Measurements from ENCODE around the gene CPNE5. TPM values are rescaled to one million over a fixed set of nuclear protein-coding genes. Genes with fewer than 3 reads are reported as not detected.

Gene CPNE5
- total and polyA plus RNA-seq, 2 of the 4 experiments (the other 2 are of a cell fraction): 0.07 TPM; not detected in 1

- no peak for TF ChIP-seq USF2 (IDR thresholded peaks at IDR 0.05; ENCODE audit: low read depth, low read length)
- TF ChIP-seq, protein P1, sequence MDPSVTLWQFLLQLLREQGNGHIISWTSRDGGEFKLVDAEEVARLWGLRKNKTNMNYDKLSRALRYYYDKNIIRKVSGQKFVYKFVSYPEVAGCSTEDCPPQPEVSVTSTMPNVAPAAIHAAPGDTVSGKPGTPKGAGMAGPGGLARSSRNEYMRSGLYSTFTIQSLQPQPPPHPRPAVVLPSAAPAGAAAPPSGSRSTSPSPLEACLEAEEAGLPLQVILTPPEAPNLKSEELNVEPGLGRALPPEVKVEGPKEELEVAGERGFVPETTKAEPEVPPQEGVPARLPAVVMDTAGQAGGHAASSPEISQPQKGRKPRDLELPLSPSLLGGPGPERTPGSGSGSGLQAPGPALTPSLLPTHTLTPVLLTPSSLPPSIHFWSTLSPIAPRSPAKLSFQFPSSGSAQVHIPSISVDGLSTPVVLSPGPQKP (IDR thresholded peaks at IDR 0.05; ENCODE audit: borderline replicate concordance, low read depth, low read length): no peak
- no peak for TF ChIP-seq CEBPB (IDR thresholded peaks at IDR 0.05; ENCODE audit: low read depth, low read length)
- no peak for TF ChIP-seq BHLHE40 (IDR thresholded peaks at IDR 0.05; ENCODE audit: low read depth, low read length)
- no peak for TF ChIP-seq MAZ (IDR thresholded peaks at IDR 0.05; ENCODE audit: borderline replicate concordance, low read depth, low read length)
- TF ChIP-seq POLR2A (IDR thresholded peaks at IDR 0.05; ENCODE audit: low read depth, low read length): no peak
- Histone ChIP-seq H3K4me1 (ENCODE audit: control insufficient read depth, insufficient read depth, low read length) (no peaks in the 10 kb centered on the region), H2BK120ac (ENCODE audit: low read depth, low read length) (no peak overlapping the region), H4K5ac (ENCODE audit: low read depth, low read length) (no peak overlapping the region), H2AK5ac (ENCODE audit: low read depth, low read length) (no peak overlapping the region), H3K56ac (ENCODE audit: extremely low read depth, insufficient read depth, low read length) (no peak overlapping the region), H4K8ac (ENCODE audit: low read depth in 2 of 2, low read length in 2 of 2) (no peak overlapping the region), H2BK20ac (ENCODE audit: low read depth, low read length) (no peak overlapping the region), H3K9me3 (ENCODE audit: control insufficient read depth, insufficient read depth, low read length) (no peaks in the 10 kb centered on the region), H3K4me3 (ENCODE audit: insufficient read depth, low read depth, low read length) (no peak overlapping the region), H2BK15ac (ENCODE audit: low read depth, low read length) (no peak overlapping the region), H4K91ac (ENCODE audit: insufficient read depth, low read depth, low read length) (no peak overlapping the region), H3K36me3 (ENCODE audit: control insufficient read depth, insufficient read depth, low read length) (no peaks in the 10 kb centered on the region), H3K9ac (ENCODE audit: low read depth, low read length) (no peak overlapping the region), H3K4ac (ENCODE audit: low read depth, low read length) (no peak overlapping the region), H3K27ac (ENCODE audit: insufficient read depth, low read length) (no peak overlapping the region), H3K23ac (ENCODE audit: low read depth, low read length) (no peak overlapping the region), H3K9me1 (ENCODE audit: insufficient read depth, low read length) (no peaks in the 10 kb centered on the region), H3K18ac (ENCODE audit: low read depth, low read length) (no peak overlapping the region), H2BK5ac (ENCODE audit: low read depth, low read length, poor library complexity, severe bottlenecking) (no peak overlapping the region), H3K27me3 (ENCODE audit: control insufficient read depth, insufficient read depth, low read length) (peaks cover 18% of the 10 kb centered on the region), H3K4me2 (ENCODE audit: low read depth, low read length) (no peak overlapping the region), H2AK9ac (replicated peaks; ENCODE audit: low read depth, low read length, poor library complexity) (no peak overlapping the region), H3K14ac (replicated peaks; ENCODE audit: low read depth, low read length) (no peak overlapping the region), H4K20me1 (ENCODE audit: insufficient read depth, low read length) (peaks cover 5% of the 10 kb centered on the region; the same call in 1 of the 2 replicates), H2AFZ (replicated peaks; ENCODE audit: low read length, poor library complexity) (no peak overlapping the region), H3K79me1 (ENCODE audit: low read depth in 1 of 2, low read length in 2 of 2) (no peaks in the 10 kb centered on the region)
- POLR2A ChIA-PET (ENCODE audit: unreplicated experiment): no interaction called here
- dilution Hi-C loops (cut with HindIII; ENCODE audit: low sequenced_read_pairs, unreplicated experiment) (no loop called here), intact Hi-C loops (cut with micrococcal nuclease) (no loop called here), in situ Hi-C loops (cut with MboI; ENCODE audit: low sequenced_read_pairs) (loop anchor here (5.0 kb wide), 1 partner anchor 101 kb away; no protein-coding TSS in a partner anchor)
- no TSS peak for BruUV-seq (replicated peaks)
- no peak for DNase-seq
- WGBS, 2 experiments (ENCODE audit: extremely low coverage in 2 of 2, insufficient read length in 1 of 2): 100% methylated on average over 1 of the region's 2 CpGs; no CpG with 5 or more reads in 1 of the 2 experiments
- ATAC-seq (ENCODE audit: low read depth): no peak
- CTCF ChIA-PET: no interaction called here
Measured at GRCh38 chr6:36722879-36723278, 116.4 kb downstream of the CPNE5 start.
